Amygdala (tissue), 56 donors: Measurements from ENCODE around the gene PALLD.
"Not testable (repeated sequence)": the region's sequence is repeated elsewhere in the genome, so short reads cannot be mapped to it uniquely, and the experiment has no call there.

ENCODE experiments used
- DNase-seq, 56 donors: peaks; one replicate each; lab custom pipeline; 2025; lab: John Stamatoyannopoulos, UW

Gene PALLD

DNA sequence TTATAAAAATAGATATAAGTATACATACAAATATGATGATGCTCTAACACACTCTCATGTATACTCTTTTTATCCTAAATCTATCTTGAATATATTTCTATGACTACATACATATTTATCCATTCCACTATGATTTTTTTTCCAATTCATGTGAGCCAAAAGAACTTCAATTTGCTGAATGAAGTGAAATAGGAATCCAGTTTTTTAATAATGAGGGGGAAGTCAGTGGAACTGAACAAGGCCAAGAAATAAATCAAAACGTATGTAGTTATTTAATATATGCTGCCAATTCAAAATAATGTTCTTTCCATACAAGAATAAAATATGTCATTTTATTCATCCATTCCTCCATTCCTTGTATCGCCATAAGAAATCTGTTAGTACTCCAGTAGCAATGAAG lies 6.1 kb upstream of the PALLD start:
- no peak for DNase-seq

DNA sequence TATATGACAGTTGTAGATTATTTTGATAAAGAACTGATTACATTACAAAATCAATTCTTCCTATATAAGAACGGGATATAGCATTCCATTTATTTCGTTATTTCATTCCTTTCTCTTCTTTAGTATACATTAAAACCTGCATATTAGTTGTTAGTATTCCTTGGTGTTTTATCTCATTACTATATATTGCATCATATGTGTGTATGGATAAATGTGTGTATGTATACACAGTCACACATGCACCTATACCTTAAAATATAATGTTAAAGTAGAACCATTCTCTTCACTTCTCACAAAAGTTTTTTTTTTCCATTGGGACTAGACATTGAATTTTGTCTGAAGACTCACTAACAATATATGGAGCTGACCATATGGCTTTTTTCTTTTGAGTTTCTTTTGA lies 5.3 kb upstream of the PALLD start:
- DNase-seq, result no peak

DNA sequence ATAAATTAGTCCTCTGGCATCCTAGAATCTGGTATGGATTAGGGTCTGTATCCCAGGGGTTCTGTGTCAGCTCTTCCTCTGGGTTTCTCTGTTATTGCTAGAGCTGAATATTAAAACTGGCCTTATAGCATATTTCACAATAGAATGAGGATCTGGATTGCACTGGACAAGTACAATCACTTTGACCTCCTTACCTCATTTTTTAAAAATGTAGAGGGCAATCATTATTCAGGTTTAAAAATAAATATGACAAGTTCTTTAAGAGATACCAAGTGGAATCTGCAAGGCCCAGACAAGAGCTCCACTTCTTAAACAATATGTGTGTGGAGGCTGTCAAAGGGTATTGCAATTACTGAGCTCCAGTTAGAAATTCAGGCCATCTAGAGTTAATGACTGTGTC lies 1.4 kb downstream of the PALLD start:
- DNase-seq, result no peak

- DNase-seq, result no peak
Observed at GRCh38 chr4:168499241-168499640, 2.4 kb downstream of the PALLD start.

- DNase-seq, result no peak
Observed at GRCh38 chr4:168501407-168501806, 4.6 kb downstream of the PALLD start.

DNA sequence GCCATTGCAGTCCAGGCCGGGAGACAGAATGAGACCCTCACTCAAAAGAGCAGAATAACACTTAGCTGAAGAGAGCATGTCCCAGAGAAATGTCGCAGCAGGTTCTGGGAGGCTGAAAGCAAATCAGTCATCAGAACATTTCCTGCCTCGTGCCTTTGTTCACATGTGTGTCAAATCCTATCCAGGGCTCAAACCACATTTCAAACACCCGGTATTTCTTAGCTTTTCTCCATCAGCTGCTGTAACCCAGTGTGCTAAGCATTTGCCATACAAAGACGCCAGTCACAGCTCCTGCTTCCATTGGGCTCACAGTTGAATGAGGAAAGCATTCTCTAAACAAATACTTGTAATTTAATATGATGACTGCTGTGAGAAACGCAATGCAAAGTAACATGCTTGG lies 6.0 kb downstream of the PALLD start:
- no peak for DNase-seq

- no peak for DNase-seq
Observed at GRCh38 chr4:168503652-168504362, 7.0 kb downstream of the PALLD start.

GRCh38 chr4:168504526-168504925 lies 7.7 kb downstream of the PALLD start:
- DNase-seq, result no peak

DNA sequence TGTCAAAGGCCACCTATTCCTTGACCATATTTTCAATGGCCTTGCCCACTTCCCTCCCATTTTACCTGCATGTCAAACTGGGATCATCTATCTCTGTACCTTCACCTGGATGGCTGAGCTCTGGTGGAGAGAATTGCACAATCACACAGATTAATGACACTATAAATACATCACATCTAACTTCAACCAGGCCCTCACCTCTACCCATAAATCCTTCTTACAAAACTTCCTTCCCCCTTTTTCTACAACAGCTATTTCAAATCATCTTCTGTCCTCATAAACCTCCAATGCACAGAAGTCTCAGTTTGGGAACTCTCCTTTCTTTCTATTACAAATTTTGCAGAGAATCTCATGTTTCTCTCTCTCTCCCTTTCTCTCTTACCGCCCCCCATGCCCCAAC lies 9.2 kb downstream of the PALLD start:
- DNase-seq, result no peak

DNA sequence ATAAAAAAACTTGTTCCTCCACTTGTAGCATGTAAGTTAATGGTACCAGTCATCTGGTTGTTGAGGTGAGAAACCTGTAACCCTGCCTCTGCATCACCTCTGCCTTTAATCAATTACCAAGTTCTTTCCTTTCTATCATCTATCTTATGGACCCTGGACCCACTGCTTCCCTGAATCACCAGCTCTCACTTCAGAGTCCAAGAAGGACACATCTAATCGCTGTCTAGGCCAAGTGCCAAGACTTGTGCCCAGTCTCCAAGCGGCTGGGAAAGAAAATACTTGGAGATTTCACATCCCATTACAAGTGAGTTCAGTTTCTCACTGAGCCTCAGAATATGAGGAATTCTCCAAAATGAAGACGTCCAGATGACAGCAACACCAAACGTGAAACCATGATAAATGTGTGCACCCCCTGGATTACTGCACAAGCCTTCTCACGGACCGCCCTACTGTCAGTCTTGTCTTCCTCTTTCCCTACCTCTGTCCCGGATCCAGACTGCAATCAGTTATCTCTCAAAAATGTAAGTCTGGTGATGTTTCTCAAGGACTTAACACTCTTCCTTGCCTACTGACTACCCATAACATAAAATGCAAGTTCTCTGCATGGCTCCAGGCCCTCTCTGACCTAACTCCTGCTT lies 10.4 kb downstream of the PALLD start:
- peak in 1 of 56 donors; percentile 1 for DNase-seq

DNA sequence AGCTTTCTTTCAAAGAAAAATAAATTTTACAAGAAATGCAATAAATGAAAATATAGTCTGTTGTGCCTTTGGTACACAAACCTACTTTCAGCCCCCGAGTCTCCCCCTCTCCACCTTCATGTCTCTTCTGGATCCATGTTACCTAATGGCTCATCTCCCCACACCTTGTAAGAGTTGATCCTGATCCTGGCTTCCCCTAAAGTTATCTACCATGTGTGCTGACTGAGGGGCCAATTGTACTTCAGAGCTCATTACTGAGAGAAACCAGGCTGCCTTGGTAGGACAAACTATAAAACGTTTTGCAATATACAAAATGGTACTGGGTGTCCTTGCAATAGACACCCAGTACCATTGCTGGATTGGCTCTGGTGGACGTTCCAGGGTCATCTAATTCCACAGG lies 11.8 kb downstream of the PALLD start:
- DNase-seq, result no peak

- DNase-seq, result no peak
Observed at GRCh38 chr4:168509786-168510185, 12.9 kb downstream of the PALLD start.

DNA sequence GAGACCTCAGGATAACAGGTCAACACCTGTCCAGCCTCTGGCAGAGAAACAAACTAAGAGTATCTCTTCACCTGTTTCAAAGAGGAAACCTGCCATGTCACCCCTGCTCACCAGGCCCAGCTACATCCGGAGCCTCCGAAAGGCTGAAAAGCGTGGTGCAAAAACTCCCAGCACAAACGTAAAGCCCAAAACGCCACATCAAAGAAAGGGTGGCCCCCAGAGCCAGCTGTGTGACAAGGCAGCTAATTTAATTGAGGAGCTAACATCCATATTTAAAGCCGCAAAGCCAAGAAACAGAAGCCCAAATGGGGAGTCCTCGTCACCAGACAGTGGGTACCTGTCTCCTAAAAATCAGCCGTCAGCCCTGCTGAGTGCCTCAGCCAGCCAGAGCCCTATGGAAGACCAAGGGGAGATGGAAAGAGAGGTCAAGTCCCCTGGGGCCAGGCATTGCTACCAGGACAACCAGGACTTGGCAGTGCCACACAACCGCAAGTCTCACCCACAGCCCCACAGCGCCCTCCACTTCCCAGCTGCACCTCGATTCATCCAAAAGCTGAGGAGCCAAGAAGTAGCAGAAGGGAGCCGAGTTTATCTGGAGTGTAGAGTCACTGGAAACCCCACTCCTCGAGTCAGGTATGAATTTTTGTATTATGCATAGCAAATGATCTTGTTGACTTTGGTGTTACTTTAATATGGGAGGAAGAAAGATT lies 15.1 kb downstream of the PALLD start:
- no peak for DNase-seq

DNA sequence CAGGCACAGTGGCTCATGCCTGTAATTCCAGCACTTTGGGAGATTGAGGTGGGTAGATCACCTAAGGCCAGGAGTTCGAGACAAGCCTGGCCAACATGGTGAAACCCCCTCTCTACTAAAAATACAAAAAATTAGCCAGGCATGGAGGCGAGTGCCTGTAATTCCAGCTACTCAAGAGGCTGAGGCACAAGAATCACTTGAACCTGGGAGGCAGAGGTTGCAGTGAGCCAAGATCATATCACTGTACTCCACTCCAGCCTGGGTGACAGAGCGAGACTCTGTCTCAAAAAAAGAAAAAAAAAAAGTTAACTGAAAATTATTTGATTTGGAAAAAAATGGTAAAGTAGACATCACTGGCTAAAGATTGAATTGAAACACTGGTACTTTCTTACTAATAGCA lies 17.0 kb downstream of the PALLD start:
- DNase-seq, result not testable (repeated sequence)

- DNase-seq, result peak in 1 of 56 donors; percentile 6
Observed at GRCh38 chr4:168514249-168514852, 17.5 kb downstream of the PALLD start.

DNA sequence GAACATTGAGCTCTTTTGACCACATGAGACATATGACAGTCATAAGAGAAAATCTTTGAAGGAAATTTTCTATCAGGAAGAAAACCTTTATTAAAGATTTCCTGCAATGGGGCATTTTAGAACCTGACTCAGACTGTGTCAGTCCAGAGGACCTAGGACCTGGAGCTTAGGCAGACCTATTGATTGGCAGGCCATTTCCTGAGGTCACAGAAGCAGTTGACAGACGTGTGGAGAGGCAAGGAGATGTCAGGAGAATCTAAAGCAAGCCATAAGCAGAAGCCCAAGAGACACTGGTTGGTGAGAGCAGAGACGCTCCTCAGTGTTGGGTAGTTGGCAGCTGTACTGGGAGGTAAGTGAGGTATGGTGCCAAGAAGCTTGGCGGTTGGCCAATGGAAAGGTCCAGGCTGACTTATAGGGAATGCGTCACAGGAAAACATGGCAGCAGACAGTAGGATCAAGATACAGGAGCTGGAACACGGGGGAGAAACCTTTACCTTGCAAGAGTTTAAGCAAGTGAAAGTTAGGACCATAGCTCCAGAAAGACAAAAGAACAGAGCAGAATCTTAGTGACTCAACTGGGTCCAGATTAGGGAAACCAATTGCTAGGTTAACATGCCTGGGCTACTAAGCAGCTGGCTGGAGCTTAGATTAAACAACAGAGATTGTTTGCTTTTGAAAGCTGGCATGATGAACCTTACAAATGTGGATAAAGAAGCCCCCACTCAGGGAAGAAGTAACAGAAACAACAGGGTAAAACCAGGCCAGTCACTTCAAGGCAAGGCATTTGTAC lies 18.6 kb downstream of the PALLD start:
- DNase-seq, result peak in 1 of 56 donors; percentile 8

GRCh38 chr4:168516841-168517240 lies 20.0 kb downstream of the PALLD start:
- DNase-seq, result no peak

DNA sequence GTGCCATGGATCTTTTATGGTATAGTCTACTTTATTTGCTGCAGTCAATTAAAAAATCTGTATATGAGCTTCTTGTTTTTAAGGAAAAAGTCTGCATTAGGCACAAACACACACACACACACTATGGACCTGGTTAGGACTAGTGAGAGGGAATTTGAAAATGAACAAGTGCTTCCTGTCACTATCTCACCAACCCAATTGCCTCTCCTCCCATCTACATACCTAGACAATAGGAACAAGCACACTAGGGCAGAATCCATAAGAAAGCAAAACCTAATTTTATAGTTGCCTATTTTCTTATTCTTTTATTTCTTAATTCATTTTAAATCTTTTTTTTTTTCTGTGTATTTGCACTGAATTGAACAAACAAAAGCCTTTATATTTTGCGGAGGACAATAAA lies 22.7 kb downstream of the PALLD start:
- DNase-seq, result no peak

GRCh38 chr4:168521721-168522120 lies 24.9 kb downstream of the PALLD start:
- DNase-seq, result no peak

GRCh38 chr4:168522356-168522755 lies 25.5 kb downstream of the PALLD start:
- no peak for DNase-seq
